Mammary epithelial cell (primary cell): Measurements from ENCODE around the gene SPSB4.

Experiments used
- CTCF ChIP-seq, 2 donors: IDR thresholded peaks in 1 of 2; conservative IDR thresholded peaks in 1 of 2; 2 replicates each; pipeline ENCODE4 v1.5.1; 2011 to 2012; ENCODE audit warnings: inconsistent platforms in 2 of 2, low read length in 2 of 2, mild to moderate bottlenecking in 2 of 2, control low read depth in 1 of 2, low read depth in 1 of 2; ENCODE audit not compliant: insufficient read depth in 1 of 2; ENCODE audit errors: extremely low read depth in 1 of 2
- EZH2 ChIP-seq: IDR thresholded peaks from 2 replicates; pipeline ENCODE4 v1.6.1; 2012; ENCODE audit warnings: low read length, inconsistent platforms, borderline replicate concordance

- TF ChIP-seq CTCF (conservative IDR thresholded peaks at IDR 0.05 in 1 of 2, IDR thresholded peaks at IDR 0.05 in 1 of 2; ENCODE audit: extremely low read depth in 1 of 2, insufficient read depth in 1 of 2, low read depth in 1 of 2, low read length in 2 of 2) (no peak), EZH2 (no peak)
Measured at GRCh38 chr3:141152130-141152529, 101.0 kb downstream of the SPSB4 start.
